ENCODE measurements around the gene MROH9.

MROH9 gene

DNA sequence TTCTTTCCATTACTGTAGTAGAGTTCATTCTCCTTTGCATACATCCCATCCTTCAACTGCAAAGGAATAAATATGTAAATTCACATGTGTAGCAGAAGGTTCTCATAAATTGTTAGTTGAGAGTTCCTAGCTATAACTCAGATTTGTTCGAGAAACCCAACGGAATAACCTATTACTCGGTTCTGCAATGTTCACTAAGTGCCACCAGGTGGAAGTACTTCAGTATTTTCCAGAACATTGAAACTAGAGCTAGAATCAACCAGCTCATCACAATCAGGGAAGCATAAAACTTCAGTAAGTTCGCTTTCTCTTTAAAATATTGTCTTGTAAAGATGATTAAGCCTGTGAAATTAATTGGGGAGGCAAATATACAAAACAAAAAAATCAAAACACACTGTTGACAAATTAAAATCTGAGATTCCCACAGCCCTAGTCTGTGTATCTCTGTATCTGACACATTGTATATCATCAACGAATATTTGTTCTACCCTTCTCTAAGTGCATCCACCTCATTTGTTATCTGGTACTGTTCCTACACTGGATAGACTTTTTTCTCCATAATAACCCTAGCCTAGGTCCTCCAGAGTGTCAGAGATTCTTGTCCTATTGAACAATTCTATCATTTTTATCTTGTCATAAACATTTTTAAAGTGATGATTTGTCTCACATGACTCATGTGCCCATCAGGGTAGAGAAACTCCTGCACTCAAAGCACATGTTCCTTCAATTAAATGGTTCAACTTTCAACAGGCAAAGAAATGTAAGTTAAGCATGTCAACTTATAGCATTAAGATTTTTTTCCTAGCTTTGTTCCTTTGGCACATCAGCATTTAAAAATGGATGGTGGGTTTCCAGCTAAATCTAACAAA lies 31.9 kb downstream of the MROH9 start:
- peak; percentile 61 to 82 for DNase-seq

DNA sequence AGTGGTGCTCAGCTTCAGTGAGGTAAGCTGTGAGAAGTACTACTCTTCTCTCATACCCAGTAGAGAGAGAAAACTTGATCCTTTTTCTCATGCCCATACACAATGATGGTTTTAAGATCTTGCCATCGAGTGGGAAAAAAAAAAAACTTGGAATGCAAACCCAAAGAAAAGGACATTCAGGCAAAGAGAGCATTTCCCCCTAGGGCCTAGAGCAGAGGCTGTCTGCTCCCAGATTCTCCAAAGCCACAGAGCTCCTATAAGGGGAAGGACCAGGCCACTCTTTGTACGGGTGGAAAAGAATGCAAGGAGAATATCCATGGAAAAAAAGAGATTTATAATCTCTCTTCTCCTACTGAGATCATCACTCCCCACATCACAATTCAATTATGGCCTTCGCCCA lies 34.9 kb downstream of the MROH9 start:
- DNase-seq = no peak

DNA sequence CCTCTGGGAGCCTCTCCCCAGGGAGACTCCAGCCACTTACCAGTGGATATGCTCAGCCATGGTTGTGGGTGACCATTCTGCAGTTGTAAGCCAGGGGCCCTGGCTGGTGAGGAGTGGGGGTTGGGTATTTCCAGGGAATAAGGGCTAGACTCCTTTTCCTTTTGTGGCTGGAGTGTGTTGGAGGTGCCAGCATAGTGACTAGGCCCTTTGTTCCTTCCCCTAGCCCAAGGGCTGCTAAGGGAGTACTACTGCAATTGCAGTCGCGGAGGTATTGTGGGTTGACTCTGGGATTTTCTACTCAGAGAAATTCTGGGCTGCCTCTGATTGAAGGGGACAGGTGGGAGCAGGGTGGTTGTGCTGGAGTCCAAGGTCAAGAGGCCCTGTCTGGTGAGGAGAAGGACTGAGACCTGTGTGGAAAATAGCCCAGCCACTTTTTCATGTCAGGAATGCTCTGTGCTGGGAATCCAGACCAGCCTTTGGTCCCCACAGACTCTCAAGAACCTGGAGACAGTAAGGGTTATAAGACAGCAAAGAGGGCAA lies 43.1 kb downstream of the MROH9 start:
- no peak for DNase-seq

DNA sequence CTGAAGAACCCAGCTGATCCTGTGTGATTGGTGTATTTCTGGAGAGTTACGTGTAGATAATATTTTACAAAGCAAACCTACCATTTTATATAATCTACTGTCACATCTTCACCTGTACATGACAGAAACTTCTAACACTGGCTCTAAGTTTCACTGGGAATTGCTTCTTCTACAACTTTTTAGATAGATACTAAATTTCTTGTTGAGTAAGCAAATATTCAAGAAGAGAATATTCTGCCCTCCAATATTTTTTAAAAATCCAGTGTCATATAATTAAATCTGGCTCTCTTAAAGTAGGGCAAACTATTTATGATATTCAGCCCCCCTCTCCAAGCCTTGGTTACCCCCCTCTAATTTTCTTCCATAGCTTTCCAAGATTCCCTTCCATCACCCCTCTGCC lies 50.1 kb downstream of the MROH9 start:
- no peak for DNase-seq

DNA sequence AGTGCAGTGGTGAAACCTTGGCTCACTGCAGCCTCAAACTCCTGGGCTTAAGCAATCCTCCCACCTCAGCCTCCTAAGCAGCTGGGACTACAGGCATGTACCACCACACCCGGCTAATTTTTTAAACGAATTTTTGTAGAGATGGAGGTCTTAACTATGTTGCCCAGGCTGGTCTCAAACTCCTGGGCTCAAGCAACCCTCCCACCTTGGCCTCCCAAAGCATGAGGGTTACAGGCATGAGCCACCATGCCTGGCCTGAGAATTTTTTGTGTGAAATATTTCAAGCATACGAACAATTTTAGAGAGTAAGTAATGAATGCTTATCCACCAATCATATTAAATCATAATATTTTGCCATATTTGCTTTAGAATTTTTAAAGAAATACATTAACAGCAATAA lies 51.6 kb downstream of the MROH9 start:
- no peak for DNase-seq

DNA sequence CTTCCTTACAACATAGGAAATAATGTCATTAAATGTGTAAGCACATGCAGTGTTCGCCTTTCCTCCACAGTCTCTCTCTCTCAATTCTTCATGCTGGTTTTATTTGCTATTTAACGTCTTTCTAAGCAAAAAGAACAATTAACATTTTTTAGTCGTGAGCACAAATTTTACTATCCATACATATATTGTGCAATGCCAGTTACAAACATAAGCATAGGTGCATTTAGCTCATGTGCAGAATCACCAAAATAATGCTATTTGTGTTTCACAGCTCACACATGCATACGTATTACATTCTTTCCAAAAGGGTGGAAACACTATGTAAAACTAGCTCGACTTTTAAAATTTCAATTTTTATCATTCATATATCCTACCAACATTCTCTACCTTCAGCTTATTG lies 52.1 kb downstream of the MROH9 start:
- DNase-seq = no peak

DNA sequence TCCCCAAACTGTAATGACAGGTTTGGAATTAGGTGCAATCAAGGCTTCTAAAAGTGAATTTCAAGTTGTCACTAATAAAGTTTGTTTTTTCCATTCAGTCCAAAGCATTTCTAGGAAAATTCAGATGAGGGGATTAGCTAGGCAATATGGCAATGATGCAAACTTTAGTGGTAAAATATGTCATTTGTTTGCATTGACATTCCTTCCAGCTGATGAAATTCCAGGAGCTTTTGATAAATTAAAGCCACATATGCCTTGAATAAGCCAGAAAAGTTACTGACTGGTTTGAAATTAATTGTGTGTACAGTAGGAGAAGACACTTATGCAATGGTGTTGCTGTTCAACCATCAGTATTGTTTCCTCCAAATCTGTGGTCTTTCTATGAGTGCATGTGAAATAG lies 57.8 kb downstream of the MROH9 start:
- DNase-seq = no peak

DNA sequence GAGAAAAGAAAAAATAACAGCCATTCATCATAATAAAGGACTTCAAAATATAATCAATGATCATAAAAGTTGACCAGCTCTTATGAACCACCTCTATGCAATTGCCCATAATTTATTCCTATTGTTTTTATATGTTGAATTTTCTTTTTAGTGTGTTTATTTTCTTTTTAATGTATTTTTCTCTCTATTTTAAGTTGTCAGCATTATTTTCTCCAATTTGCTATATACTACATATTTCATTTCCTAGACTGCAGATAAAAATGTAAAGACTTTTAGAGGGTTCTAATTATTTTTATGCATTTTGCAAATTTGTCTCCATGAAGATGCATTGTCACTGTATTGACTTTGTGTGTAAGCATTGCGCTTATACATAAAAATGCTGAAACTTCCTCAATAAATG lies 58.4 kb downstream of the MROH9 start:
- no peak for DNase-seq

DNA sequence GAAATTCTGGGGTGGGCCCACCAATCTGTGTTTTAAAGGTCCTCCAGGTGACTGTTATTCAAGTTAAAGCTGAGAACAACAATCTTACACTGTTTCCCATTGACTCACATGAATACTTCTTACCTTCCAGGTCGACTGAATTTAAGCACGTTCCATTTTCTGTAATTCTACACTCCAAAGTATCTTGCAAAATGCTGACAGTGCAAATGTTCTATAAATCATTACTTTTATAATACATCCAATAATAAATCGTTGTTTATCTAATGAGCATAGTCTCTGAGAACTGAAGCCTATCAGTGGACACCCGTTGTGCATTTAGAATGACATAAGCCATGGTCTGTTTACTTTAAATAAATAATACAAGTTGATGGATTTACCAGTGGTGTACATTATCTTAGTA lies 79.5 kb downstream of the MROH9 start:
- no peak for DNase-seq

DNA sequence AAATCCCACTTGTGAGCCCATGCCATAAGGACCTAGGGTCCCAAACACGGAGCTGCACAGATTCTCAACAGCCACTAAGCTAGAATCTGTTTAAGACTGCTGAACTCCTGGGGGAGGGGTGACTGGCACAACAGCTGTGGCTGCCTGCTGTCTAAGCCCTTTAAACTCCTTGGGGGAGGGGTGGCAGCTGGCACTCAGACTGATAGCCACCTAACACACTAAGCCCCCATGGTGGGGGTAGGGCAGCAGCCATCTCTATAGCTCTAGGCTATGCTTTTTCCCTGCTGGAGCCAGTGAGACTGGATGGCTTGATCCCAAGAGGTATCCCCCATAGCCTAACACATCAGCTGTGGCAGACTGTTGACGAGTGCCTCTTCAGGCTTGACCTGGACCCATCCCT lies 82.1 kb downstream of the MROH9 start:
- peak; percentile 63 to 75 for DNase-seq

DNA sequence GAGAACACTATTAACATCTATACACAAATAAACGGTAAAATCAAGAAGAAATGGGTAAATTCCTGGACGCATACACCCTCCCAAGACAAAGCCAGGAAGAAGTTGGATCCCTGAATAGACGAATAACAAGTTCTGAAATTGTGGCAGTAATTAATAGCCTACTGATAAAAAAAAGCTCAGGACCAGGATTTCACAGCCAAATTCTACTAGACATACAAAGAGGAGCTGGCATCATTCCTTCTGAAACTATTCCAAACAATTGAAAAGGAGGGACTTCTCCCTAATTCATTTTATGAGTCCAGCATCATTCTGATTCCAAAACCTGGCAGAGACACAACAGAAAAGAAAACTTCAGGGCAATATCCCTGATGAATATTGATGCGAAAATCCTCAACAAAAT lies 84.6 kb downstream of the MROH9 start:
- no peak for DNase-seq

DNA sequence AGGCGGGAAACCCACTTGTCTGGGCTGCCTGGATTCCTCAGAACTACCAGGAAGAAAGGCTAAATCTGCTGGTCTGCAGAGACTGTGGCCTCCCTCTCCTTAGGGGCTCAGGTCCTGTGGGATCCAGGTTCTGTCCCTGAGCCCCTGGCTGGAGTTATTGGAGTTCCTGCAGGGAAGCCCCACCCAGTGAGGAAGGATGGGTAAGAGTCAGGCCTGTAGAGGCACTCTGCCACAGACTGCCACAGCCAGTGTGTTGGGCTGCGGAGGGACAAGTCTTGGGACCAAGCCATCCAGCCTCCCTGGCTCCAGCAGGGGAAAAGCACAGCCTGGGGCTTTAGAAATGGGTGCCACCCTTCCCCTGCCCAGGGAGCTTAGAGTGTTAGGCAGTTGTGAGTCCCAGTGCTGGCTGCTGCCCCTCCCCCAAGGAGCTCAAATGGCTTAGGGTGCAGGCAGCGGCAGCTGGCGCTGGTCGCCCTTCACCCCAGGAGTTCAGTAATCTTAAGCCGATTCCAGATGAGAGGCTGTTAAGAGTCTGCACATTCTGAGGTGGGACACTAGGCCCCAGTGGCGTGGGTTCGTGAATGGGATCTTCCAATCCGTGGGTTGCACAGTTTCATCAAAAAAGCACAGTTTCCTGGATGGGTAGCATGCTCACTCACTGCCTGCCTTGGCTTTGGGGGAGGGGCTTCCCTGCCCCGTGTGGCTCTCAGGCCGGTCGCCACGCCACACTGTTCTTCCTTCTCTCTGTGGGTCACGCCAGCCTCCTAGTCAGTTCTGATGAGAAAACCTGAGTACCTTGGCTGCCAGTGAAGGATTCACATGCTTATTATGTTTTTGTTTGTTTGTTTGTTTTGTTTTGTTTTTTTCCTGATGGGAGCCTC lies 97.7 kb downstream of the MROH9 start:
- no peak for DNase-seq

DNA sequence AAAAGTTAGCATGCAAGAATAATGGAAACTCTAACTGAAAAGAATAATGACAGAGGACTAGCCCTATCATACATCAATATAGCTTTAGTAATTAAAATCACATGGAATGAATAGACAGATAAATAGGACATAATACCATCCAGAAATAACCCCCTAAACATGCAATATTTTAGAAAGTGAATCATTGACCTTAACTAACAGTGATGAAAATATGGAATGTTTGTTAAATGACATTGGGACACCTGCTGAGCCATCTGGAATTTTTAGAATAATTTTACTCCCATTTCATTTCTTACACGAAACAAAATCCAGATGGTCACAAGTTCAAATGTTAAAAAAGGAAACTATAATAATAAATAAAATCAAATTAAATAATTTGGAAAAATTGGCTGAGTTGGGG lies 102.3 kb downstream of the MROH9 start:
- no peak for DNase-seq

DNA sequence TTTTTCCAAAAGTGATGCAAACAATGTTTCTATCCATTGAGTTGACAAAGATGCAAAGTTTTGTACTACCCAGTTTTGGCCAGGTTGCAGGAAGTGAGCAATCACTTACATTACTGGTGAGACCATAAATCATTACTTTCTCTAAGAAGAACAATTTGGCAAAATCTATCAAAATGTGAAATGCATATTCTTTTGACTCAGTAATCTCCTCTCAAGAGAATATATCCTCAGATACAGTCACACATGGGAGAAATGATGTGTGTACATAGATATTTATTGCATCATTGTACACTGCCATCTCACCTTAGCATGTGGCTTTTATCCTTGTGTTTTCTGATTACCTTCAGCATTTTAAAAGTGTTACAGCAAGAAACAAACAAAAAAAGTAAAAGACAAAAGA lies 103.0 kb downstream of the MROH9 start:
- DNase-seq = no peak

DNA sequence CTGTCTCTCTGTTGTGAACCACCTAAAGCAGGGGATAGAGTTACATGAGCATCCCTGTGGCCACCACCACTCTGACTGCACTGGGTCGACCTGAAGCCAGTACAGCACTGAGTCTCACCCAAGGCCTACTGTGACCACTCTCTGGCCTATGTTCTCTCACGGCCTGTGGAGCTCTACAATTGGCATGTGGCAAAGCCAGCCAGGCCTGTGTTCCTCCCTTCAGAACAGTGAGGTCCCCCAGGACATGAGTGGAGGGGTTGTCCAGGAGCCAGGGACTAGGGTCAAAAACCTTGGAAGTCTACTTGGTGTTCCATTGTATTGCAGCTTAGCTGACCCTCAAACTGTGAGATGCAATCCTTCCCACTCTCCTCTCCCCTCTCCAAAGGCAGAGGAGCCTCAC lies 112.7 kb downstream of the MROH9 start:
- no peak for DNase-seq

DNA sequence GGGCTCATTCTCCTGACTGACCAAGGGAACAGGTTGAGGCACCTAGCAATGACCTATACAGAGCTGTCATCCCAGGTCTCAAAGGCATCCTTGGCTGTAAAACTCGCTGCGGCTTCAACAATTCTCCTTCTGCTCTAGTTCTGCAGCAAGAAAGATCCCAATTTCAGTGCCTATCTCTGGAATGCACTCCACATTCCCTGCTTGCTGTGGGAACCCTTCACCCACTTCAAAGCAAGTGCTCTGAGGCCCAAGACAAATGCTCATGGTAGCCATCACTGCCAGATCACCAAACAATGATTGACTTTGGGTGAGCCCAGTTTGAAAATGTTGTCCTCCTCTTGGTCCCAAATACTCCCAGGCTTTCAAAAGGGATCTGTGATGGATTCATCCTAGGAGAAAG lies 117.6 kb downstream of the MROH9 start:
- DNase-seq = no peak

DNA sequence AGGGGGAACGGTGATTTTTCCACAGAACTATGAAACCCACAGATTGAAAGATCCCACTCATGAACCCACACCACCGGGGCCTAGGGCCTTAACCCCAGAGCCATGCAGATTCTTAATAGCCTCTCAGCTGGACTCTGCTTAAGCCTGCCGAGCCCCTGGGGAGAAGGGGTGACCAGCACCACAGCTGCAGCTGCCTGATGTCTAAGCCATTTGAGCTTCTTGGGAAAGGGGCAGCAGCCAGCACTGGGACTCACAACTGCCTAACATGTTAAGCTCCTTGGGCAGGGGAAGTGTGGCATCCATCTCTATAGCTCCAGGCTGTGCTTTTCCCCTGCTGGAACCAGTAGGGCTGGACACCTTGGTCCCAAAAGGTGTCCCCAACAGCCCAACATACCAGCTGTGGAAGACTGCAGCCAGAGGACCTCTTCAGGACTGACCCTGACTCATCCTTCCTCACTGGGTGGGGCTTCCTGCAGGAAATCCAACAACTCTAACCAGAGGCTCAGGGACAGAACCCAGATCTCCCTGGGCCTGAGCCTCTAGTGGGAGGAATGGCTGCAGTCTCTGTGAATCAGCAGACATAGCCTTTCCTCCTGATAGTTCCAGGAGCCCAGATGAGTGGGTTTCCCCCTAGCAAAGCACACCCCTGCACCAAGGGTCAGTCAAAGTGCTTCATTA lies 120.8 kb downstream of the MROH9 start:
- DNase-seq = no peak

DNA sequence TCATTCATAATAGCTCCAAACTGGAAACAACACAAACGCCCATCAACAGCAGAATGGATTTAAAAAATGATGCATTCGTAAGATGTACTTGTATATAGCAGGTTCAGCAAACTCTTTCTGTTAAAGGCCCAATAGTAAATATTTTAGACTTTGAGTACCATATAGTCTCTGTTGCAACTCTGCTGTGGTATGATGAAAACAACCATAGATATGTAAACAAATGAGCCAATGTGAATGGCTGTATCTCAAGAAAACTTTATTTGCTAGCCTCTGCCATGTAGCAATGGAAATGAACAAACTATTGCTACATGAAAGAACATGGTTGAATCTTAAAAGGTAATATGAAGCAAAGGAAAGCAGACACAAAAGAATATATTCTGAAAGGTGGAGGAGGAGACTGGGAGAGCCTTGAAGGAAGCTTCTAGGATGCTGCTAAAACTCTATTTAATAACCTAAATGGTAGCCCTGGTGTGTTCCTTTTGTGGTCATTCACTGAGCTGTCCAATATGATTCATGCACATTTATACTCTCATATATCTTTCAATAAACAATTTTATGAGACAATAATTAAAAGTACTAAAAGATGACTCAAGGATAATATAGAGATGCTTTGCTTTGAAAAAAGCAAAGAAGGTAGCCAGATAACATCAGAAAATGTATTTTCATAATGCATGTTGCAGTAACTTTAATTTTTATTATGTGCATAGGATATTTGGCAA lies 126.2 kb downstream of the MROH9 start:
- no peak for DNase-seq

DNA sequence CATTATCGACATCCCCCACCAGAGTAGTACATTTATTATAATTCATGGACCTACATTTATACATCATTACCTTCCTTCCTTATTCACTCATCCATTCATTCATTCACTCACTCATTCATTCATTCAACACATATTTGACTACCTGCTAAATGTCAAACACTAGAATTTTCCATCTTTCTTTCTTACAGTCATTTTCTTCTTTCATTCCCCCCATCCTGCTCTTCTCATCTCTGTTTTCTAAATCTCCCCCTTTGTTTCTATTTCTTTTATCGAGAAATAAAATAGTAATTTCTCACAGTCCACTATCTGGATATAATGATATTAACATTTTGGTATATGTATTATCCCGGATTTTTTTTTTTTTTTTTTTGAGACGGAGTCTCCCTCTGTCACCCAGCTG lies 127.6 kb downstream of the MROH9 start:
- DNase-seq = no peak

DNA sequence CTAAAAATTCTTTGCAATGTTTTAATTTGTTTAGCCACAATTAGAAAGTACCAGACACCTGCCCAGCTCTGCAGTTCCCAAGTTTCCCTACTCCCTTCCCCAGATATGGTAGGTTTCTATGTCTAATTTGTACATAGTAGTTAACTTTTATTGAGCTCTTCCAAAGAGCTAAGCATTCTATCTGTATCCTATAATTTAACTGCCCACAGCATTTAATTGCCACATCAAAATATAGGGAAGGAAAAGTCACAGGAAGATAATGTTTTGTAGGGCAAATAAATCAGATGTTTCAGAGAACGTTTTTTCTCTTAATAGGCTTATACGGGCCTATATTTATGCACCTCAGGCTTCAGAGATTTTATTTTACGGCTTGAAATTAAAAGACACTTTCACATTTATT lies 139.7 kb downstream of the MROH9 start:
- DNase-seq = no peak

DNA sequence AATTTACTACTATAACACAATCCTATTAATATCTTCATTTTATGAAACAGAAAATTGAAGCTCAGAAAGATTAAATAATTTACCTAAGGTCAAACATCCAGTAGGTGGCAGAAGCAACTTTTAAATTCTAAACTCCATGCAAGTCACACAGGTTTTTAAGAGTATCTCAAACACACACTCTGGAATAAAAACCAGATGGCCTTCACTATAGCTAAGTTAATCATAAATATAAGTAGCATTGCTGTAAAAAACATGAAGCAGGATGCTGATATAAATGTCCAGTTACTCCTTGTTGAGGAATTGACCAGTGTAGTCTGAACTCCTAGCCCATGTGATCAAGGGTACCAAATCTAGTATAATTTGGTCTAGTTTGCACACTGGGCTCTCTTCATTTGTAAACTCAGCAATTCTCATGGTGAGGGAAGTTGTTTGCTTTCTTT lies 146.0 kb downstream of the MROH9 start:
- DNase-seq = peak; percentile 41 to 66

DNA sequence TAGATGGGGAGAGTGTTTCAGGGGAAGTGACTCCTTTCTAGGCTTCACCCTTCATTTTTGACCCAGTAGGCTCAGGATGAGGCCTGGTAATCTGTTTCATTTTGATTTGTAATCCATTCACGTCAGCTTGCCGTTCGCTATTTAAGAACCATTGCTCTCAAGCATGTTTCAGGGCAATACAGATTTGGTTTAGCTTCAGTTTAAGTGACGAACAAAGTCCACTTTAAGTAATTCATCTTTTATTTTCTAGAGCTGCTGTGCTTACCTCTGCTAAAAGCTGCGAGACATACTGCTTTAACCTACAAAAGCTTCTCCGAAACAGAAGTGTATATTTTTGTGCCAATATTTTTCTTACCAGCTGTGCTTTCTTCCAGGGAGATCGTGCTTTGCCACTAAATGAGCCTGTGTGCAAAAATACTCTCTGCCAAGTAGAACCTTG lies 146.4 kb downstream of the MROH9 start:
- no peak for DNase-seq

DNA sequence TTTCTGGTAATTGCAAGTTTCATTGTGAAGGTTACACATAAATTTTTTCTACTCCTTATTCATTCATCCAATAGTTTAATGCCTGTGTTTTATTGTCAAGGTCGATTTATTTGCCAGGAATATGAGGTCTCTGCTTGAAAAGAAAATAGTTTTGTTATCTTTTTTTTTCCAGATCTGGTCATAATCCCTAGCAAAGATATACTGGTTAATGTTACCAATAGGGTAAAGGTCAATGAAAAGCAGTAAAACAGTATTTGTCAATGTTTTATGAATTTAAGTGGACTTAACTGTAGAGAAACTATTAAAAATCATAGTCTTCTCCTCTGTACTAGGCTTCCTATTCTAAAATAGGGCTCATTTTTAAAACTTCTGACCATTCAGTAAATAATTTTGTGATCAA lies 147.3 kb downstream of the MROH9 start:
- DNase-seq = no peak
